Endometrium (tissue), 2 donors: ENCODE data around the gene SNAP29.
"Not testable (repeated sequence)": the region's sequence is repeated elsewhere in the genome, so short reads cannot be mapped to it uniquely, and the experiment has no call there.

Experiments
- FAIRE-seq: peaks from 2 replicates; lab custom pipeline; 2012; peaks lifted over from hg19 to GRCh38; lab: Jason Lieb, UNC
- donor health status: control.
- donor health status: control.

Gene SNAP29

DNA sequence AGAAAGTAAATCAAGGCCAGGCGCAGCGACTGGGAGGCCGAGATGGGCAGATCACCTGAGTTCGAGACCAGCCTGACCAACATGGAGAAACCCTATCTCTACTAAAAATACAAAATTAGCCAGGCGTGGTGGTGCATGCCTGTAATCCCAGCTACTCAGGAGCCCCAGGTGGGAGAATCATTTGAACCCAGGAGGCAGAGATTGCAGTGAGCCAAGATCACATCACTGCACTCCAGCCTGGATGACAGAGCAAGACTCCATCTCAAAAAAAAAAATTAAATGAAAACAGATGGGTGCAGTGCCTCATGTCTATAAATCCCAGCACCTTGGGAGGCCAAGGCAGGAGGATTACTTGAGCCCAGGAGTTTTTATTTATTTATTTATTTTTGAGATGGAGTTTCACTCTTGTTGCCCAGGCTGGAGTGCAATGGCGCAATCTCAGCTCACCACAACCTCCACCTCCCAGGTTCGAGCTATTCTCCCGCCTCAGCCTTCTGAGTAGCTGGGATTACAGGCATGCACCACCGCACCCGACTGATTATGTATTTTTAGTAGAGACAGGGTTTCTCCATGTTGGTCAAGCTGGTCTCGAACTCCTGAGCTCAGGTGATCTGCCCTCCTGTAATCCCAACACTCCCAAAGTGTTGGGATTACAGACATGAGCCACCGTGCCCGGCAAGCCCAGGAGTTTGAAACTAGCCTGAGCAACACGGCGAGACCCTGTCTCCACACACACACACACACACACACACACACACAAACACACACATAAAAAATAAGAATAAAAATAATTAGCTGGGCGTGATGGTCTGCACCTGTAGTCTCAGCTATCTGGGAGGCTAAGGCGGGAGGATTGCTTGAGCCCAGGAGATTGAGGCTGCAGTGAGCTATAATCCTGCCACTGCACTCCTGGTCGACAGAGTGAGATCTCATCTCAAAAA is 42.6 kb downstream of the SNAP29 start:
- not testable (repeated sequence) for FAIRE-seq

DNA sequence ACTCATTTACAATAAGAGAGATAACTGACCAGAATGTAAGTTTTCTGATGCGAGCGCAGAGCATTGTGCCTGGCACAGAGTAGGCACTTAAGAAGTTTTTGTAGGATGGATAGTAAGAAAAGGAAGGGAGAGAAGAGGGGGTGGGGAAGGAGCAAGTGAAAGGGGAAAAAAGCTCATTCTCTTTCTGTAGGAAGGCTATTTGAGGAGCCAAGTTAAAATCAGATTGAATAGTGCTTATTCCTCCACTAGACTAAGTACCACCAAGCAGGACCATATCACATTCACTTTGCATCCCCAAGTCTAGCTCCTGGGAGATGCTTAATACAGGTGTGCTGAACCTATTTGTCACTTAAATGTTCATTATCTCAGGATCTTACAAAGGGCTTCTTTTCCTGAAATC is 44.3 kb downstream of the SNAP29 start:
- FAIRE-seq = no peak

- FAIRE-seq = no peak
Measured at GRCh38 chr22:20904008-20904979, 45.5 kb downstream of the SNAP29 start.

DNA sequence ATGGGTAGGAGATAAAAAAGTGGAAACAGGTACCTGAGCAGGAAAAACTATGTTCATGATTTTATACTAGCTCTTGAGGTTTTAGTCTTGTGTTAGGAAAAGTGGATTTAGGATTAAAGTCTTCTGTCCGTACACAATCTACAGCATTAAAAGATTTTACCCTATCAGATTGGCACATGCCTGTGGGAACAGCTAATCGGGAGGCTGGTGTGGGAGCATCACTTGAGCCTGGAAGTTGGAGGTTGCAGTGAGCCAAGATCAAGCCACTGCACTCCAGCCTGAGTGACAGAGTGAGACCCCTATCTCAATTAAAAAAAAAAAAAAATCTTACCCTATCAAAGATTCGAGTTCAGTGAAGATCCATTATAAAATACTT is 46.2 kb downstream of the SNAP29 start:
- no peak for FAIRE-seq

DNA sequence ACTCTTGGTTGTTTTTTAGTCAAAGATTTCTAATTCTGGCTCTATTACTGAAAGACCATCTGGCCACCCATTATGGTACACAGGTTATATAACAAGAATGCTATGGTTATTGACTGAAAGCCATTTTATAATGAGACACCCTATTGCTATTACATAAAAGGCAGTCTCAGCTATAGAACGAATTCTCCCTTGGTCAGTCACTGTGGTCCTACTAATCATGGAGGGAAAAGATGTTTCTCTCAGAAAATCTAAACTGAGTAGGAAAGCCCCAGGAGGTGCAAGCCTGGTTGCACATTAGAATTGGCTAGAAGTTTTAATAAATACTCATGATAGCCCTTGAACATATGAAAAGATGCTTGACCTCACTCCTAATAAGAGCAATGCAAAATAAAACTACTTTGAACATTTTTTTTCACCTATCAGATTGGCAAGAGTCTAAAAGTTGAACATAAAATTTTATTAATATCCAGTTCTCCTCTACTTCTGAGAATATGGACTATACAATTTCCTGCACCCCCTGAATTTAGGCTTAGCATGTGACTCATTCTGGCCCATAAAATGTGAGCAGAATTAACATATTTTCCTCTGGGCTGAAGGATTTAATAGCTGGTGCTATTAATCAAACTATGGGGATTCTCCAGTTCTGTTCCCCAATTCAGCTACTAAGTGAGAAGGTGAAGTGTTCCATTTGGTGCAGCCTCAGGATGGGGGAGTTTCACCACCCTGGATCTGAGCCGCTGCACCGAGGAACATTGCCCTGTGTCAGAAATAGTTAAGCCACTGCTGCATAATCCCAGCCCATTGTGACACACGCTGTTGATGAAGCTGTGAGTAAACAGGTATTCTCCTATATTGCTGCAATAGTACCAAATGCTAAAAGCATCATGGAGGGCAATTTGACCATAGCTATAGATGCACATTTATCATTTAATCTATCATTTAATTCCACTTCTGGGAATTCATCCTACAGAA is 46.9 kb downstream of the SNAP29 start:
- FAIRE-seq = no peak

- no peak for FAIRE-seq
Measured at GRCh38 chr22:20906387-20906767, 47.6 kb downstream of the SNAP29 start.

DNA sequence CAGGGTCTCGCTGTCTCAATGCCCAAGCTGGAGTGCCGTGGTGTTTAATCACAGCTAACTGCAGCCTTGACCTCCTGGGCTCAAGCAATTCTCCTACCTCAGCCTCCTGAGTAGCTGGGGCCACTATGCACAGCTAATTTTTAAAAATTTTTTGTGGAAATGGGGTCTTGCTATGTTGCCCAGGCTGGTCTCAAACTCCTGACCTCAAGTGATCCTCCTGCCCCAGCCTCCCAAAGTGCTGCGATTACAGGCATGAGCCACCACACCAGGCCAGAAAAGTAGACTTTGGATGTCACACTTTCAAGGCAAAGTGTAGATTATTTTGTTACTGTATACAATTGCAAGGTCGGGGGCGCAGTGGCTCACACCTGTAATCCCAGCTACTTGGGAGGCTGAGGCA is 49.9 kb downstream of the SNAP29 start:
- FAIRE-seq = not testable (repeated sequence)

DNA sequence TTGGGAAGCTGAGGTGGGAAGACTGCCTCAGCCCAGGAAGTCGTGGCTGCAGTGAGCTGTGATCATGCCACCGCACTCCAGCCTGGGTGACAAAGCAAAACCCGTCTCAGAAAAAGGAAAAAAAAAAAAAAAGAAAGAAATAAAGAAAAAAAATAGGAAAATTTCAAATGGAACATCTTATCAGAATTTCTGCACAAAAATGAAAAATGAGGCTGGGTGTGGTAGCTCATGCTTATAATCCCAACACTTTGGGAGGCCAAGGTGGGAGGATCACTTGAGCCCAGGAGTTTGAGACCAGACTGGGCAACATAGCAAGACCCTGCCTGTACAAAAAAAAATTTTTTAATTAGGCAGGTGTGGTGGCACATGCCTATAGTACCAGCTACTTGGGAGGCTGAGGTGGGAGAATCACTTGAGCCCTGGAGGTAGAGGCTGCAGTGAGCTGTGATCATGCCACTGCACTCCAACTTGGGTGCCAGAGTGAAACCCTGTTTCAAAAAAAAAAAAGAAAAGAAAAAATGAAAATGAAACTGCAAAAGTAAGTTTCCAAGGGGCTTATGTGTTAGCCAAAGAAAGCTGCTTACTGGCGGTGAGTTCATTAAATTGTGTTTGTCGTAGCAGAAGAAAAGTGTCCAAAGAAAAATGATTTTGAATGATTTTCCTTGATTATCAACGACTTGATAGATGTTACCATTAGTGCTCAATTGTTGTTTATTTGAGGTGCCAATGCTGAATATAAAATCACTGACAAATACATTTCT is 50.9 kb downstream of the SNAP29 start:
- FAIRE-seq = no peak

- no peak for FAIRE-seq
Measured at GRCh38 chr22:20912494-20912893, 53.7 kb downstream of the SNAP29 start.

DNA sequence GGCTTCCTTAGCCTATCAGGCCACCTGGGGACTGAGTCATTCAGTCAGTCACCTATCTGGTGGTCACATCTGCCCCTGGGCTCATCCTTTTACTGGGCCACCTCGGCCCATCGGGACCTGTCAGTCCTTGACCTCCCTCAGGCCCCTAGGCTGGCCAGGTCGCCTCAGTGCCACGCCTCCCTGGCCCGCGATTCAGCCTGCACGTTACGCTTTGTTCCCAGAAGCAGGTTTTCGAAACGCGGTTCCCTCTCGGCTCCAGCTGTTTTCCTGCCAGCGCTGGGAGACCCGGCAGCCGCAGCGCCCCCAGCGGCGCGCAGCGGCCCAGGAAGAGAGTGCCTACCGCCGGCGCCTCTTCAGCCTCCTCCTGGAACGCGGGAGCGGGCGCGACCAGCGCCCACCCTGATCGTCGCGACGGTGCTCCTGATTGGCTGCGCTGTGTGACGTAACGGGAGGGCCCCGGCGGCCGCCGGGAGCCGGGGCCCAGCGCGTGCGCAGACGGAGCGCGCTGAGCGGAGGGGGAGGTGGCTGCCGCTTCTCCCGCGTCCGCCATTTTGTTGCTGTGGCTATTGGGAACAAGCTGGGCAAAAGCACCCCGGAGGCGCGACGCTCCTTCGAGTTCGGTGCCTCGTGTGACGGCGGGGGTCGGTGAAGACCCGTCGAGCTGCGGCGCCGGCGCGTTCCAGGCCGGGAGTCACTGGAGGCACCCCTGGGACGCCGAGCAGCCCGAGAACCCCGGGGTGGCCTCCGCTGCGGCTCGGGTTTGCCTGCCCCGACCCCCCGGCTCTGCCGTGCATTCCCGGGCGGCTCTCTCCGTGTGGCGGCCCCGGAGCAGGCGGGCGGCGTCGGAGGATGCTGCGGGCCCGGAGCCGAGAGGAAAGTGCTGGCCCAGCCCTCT is 58.4 kb downstream of the SNAP29 start, which contains the start of gene CRKL:
CRKL (plus strand) TSS at position 492 of the 895 bp plus-strand sequence. CDS start 528 bp downstream, outside the sequence.
- no peak for FAIRE-seq

DNA sequence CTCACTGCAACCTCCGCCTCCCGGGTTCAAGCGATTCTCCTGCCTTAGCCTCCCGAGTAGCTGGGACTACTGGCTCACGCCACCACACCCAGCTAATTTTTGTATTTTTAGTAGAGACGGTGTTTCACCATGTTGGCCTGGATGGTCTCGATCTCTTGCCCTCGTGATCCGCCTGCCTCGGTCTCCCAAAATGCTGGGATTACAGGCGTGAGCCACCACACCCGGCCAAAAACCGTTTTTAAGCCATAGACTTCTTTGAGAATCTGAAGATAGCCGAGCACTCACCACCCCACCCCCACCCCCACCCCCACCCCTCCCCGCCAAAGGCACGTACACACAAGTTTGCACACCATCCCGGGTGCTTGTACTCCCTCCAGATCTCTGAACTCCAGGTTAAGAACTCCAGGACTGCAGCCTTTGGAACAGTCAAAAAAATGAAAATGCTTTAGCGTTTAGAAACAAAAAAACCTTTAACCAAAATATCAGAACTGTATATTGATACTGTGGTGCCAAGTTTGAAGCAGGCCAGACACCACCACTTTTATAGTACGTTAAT is 59.9 kb downstream of the SNAP29 start:
- FAIRE-seq = no peak

GRCh38 chr22:20919718-20920117 is 60.9 kb downstream of the SNAP29 start:
- no peak for FAIRE-seq

GRCh38 chr22:20920881-20921203 is 62.0 kb downstream of the SNAP29 start:
- FAIRE-seq = no peak

- FAIRE-seq = no peak
Measured at GRCh38 chr22:20922141-20922751, 63.4 kb downstream of the SNAP29 start.

GRCh38 chr22:20926243-20926642 is 67.4 kb downstream of the SNAP29 start:
- FAIRE-seq = no peak

DNA sequence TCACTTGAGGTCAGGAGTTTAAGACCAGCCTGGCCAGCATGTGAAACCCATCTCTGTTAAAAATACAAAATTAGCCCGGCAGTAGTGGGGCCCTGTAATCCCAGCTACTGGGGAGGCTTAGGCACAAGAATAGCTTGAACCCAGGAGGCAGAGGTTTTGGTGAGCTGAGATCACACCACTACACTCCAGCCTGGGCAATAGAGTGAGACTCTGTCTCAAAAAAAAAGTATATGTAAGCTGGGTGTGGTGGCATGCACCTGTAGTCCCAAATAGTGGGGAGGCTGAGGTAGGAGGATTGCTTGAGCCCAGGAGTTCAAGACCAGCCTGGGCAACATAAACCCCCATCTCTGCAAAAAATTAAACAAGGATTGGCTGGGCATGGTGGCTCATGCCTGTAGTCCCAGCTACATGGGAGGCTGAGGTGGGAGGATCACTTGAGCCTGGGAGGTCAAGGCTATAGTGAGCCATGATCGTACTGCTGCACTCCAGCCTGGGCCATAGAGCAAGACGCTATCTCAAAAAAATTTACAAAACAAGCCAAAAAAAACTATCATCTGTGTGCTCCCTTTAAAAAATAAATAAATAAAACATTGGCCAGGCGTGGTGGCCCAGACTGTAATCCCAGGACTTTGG is 69.2 kb downstream of the SNAP29 start:
- no peak for FAIRE-seq

DNA sequence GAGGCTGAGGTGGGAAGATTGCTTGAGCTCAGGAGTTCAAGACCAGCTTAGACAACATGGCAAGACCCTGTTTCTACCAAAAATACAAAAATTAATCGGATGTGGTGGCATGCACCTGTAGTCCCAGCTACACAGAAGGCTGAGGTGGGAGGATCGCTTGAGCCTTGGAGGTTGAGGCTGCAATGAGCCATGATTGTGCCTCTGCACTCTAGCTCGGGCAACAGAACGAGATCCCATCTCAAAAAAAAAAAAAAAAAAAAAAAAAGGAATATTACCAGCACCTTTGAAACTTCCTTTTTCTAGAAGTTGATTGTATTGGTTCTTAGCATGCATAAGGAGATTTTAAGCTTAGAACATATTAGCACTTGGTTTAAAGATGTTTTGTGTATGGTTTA is 69.8 kb downstream of the SNAP29 start:
- FAIRE-seq = no peak

DNA sequence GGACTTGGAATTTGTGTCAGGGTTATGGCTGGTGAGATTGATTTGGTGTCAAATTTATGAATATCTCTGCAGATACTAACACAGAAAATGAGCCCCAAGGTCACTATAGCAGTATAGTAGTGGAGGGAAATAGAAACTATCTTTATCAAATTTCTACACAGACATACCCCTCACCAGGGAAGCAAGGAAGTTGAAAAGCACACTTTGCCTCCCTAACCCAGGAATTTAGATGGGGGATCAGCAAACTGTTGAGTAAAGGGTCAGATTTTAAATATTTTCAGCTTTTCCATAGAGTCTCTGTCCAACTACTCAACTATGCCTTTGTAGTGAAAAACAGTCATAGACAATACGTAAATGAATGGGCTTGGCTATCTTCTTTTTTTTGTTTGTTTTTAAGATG is 71.2 kb downstream of the SNAP29 start:
- FAIRE-seq = no peak

- FAIRE-seq = not testable (repeated sequence)
Measured at GRCh38 chr22:20930435-20930834, 71.6 kb downstream of the SNAP29 start.
